Germinal center (tissue), 1 donor: ENCODE results near the gene CARHSP1.
A peak's percentile ranks its signal among the peaks of the same experiment; 100 is the strongest.
"Not testable (repeated sequence)": the region's sequence is repeated elsewhere in the genome, so short reads cannot be mapped to it uniquely, and the experiment has no call there.

Source experiments
- DNase-seq: peaks from one replicate; pipeline ENCODE4 v3.0.0; 2012; ENCODE audit warnings: mixed read lengths, low spot score

Gene CARHSP1

DNA sequence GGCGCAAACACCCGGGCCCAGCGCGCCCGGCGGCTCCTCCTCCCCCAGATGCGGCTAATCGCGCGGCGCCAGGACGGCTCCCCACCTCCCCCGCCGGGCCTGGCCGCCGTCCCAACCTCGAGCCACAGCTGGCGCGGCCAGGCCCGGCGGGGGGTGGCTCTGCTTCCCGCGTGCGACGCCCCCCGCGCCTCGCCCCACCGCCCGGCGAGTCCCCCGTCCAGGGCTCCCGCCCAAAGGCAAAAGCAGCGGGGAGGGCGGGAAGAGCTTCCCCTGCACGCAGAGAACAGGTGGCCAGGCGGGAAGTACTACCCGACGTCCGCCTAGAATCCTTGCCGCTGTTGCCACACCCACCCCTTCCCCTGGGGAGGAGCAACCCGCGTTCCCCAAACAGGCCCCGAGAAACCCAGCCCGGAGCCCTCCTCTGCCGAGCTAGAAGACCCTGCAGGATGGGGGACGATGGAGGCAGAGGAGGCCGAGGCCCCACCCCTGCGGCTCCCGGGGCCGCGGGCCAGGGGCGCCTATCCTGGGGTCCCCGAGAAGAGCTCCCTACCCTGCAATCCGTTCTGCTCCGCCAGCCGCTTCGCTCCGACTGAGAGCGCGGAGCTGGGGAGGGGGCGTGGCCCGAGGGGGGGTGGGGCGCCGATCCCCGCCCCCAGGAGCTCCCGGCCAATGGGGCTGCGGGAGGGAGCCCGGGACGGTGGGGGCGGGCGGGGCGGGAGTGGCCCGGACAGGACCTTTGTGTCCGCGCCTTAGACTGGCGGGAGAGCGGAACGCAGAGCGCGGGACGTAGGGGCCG is at the start of gene CARHSP1:
Gene CARHSP1, minus strand, starts transcription at position 591 of the 796 bp plus-strand sequence. CDS start 9,678 bp downstream, outside the sequence.
- DNase-seq = peak; percentile 97

DNA sequence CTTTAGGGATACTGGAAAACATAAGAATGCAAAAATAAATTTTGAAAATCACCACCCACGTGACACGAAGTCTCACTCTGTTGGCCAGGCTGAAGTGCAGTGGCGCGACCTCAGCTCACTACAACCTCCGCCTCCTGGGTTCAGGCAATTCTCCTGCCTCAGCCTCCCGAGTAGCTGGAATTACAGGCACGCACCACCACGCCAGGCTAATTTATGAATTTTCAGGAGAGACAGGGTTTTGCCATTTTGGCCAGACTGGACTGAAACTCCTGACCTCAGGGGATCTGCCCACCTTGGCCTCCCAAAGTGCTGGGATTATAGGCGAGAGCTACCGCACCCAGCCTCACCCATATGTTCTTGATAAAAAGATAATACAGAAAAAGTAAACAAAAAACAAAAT is 48.5 kb upstream of the CARHSP1 start:
- not testable (repeated sequence) for DNase-seq

DNA sequence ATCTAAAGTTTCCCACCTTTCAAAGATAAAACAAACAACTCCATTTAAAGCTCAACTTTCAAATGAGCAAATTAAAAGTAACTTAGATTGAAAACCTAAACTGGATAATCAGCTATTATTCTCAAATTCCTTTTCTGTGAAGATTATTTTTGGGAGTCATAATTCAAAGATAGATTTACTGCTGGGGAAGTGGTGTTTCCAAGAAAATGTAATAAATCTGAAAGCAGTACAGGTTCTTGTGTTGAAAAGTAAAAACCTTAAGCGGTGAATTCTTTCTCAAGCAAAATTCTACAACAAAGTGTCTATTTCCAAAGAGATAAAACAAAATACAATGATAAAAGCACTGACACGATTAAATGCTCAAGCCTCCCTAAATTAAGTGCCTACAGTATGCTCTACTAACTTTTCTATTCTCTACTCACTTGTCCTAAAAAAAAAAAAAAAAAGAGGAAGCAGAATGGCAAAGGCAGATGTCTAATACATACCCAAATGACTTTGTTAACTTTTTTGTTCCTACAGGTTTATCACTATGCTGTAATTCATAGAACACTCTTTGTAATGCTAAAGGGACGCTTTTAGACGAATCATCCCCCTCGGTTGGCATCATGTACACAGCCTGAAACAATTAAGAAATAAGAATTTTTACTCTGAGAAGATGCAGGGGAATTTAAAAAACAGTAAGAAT is 47.9 kb upstream of the CARHSP1 start:
- DNase-seq = peak; percentile 27

DNA sequence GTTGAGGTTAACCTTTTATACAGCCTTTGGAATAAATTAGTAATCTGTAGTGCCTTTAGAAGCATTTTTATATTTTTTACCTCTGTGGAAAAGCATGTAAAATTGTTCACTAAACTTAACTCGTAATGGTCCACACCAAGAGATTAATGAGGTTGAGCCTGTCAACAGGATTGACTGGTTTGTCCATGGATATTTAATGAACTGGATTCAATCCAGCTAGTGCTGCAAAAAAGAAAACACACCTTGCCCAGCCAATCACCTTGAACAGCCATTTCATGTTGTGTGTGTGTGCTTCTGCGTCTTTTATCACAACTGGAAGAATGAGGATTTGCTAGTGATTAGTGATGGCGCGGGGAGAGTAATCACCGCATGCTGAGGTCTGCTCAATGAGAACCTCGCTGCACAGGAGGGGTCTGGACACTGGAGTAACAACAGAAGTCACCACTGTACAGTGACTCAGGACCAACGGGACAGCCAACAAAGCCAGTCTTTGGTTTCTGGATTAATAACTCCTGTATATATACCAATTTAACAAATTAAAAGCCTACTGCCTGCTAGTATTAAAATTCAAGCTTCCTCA is 47.0 kb upstream of the CARHSP1 start:
- DNase-seq = no peak

DNA sequence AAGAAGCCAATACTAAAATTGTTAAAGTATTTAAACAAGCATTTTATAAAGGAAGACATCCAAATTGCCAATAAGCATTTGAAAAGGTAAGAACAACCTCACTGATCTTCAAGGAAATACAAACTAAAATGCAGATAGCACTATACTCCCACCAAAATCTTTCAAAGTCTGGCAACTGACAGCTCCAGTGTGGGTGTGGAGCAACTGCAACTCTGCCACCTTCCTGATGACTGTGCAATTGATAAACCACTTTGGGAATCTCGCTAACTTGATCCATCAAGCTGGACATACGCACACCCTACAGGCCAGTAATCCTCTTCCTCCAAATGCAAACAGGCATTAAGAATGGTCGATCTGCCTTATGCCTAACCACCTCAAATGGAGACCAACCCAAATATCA is 45.3 kb upstream of the CARHSP1 start:
- no peak for DNase-seq

DNA sequence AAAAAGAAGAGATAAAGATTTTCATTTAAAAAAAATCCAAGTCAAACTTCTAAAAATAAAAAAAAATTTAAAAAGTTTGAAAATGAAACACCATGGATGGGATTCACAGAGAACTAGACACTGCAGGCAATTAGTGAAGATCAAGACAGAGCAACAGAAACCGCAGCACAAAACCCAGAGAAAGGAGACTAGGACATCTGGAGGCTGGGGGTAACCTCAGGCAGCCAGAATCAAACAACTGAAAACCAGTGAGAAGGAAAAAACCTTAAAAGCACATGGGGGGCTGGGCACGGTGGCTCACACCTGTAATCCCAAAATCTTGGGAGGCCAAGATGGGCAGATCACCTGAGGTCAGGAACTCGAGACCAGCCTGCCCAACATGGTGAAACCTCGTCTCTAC is 44.0 kb upstream of the CARHSP1 start:
- no peak for DNase-seq

DNA sequence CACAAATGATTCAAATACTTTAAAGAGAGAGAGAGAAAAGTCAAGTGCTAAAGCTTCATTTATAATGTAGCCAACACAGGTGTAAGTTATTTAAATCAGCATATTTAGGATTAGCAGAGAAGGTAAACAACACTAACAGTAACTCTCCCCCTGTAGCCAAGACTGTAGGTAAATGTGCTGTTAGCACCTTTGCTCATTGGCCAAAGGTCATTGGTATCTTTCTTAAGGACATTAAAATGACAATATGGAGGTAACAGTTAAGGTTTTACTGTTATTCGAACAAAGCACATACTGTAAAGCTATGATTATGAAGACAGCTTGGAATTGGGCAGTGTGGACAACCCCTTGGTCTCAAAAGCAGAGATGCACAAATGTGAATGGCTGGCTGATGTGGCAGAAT is 42.0 kb upstream of the CARHSP1 start:
- DNase-seq = no peak

DNA sequence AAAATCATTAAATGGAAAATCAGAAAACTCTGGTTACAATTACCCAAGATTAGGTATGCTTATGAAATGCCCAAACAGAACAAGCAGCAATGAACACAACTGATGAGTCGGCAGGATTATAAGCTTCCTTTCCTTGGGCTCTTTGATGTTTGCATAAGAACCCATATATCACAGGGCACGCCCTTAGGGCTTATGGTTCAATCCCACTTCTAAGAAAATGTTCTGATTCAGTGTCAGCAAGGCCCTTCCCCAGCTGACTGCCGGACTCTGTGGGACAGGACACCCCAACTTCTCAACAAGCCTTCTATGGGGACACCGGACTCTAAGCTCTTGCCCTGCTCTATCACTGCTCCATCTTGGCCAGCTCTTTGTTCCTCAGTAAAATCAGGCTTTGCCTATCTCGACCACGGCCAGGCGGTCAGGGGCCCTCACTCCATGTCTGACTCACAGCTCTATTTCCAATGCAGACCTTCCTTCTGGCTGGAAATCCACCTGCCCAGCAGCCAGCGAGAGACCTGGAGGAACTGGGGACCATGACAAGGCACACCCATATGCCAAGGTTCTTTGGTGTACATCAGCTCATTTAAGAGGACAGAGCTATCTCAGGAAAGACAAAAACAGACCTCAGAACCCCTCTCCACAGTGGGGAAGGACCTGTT is 40.1 kb upstream of the CARHSP1 start:
- no peak for DNase-seq

DNA sequence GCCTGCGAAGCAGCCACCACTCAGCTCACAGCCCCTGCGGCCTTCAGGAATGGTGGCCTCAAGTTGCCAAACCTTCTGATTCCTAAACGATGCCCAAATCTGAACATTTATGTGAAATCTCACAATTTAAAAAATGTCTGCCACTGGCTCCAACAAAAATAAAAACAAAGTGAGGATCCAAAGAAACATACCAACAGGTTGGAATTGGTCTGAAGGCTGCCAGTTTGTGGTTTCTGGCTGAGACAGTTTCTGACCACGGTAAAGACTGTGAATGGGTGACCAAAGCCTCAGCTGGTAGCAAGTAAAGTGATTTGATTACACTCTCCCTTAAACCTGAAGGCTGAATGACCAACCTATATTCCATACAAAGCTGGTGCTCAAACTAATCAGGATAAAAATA is 38.3 kb upstream of the CARHSP1 start:
- no peak for DNase-seq

DNA sequence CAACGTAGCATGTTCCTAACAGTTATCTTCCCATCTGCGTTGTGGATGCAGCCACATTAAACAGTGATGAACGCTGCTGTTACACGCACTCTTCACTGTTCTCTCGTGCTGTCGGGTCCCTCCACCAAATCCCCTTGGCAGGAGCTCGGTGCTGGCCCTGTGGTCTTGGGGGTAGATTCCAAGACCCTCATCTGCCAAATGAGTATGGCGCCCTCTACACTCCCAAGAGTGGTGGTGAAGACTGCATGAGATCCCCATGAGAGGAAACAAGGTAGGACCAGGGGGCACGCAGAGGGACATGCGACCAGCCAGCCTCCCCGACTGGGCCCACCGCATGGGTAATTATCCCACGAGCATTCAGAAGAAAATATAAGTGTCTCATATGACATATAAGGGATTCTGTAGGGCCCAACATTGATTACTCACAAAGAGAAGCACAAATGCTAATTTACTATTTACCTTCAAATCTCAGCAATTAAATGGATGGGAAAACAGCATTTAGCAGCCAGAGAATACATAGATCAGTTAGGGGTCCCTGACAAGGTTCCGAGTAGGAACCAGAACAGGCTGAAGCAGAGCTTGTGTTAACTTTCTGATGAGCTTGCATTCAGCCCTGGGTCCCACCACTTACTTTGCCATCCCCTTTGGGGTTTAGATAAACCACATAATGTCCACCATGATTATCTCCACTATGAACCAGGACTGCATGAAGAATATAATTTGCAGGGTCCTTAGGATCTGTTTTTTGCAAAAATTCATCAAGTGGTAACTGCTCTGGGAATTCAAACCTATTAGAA is 37.2 kb upstream of the CARHSP1 start:
- DNase-seq = no peak

DNA sequence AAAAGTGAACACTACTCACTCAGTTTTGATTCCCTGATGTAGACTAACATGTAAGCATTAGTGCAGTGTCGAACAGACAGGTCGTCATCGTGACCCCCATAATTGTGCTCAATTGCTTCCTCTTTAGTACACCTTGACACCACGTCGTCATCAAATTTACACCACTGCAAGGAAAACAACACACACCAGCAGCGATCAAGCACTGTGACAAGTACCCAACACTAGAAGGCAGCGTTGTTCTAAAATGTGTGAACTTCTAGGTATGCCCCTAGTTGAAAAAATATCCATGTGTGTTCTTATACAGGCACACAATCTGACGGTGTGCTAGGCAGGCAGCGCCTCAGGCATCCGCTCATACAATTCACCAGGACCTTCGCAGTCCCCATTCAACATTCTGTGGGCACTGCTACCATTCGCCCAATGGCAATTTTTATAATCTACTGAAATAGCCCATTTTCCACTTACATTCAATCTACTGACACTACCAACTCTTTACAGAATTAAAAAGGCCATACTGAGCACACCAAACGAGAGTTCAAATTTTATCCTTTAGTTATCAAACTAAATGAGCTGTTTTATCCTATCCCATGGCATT is 36.5 kb upstream of the CARHSP1 start:
- no peak for DNase-seq

DNA sequence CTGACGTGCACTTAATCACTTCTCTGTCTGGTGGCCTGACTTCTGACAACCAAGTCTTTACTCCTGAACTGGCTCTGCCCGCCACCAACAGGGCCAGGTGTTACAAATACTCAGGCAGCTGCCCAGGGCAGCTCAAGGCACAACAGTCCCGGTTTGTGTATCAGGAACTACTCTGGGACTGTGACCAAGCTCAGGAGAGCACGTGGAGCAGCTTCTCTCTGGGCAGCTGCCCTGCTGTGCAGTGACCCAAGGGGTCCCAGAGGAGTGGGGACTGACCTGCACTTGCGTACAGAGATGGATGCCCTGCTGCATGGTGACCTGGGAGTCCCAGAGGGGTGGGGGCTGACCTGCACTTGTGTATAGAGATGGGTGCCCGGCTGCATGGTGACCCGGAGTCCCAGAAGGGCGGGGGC is 35.2 kb upstream of the CARHSP1 start:
- no peak for DNase-seq

DNA sequence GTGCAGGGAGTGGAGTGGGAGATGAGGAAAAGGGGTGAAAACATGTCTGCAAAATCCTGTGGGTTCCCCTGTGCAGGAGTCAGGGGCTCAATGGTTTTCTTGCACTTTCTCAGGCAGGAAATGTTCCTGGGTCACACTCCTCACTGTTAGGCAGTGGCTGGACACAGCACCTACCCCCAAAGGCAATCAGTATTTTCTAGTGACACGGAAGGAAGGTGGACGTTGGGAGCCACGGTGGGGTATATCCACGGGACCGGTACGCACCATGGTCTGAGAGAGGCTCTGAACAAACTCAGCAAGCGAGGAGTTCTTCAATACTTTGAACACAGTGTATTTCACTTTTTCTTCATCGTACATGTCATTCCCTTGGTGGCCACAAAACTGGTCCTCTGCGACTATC is 34.2 kb upstream of the CARHSP1 start:
- no peak for DNase-seq

DNA sequence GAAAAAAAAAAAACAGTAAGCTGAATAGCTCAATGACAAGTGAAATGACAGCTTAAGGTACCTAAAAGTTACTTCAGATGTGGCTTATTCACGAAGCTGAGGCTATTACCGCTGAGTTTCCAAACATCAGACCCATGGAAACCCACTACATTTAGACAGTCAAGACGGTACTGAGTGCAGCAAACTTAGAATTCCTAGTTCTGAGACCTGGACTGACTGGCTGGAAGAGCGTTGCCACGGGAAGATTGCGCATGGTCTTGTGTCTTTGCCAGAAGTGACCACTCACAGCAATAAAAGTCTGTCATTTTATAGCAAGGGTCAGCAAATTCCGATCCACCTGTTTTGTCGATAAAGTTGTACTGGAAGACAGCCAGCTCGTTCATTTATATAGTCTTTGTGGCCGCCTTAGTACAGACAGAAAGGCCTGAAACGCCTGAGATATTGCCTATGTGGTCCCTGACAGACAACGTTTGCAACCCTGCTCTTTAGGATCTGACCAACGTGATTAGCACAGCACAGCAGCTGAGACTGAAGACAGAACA is 32.6 kb upstream of the CARHSP1 start:
- no peak for DNase-seq

DNA sequence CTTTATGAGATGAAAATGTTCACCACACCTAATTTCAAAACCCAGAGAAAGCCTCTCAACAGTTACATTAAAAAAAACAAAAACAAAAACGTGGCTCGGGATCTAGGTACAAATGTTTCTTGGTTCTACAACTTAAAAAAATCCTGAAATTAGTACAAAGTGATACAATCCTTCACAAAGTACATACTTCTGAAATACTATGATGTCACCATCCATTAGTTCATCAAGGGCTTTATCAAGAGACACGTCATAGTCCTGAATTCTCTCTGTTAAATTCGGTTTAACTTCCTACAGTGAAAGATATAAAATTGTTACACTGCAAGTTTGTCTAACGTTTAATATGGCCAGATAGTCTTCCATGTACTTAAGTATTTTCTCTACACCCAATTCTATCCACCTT is 31.5 kb upstream of the CARHSP1 start:
- DNase-seq = no peak

DNA sequence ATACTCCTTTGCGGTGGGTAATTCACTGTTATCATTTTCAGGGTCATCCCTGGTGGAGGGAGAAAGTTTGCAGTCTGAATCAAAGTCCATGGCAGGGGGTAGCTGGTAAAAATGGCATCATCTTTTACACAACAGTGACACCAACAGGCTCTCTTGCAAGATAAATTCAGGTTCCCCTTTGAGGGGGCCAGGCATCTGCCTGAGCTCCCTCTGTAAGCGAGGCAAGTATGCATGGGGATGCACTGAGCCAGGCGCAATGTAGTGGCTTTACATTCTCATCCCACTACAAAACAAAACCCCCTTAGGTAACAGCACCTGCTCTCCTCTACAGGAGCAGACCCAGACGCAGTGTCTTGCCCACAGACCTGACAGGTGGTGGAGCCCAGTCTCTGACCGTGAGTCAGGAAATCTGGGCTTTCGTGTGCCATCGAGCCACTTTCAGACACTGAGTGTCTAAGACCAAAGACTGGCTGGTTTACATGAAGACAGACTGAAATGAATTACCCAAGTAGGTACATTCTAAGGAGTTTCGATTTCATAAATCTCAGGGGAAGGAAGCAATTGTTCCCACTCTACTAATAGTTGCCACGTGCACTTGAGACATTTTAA is 31.0 kb upstream of the CARHSP1 start:
- no peak for DNase-seq

DNA sequence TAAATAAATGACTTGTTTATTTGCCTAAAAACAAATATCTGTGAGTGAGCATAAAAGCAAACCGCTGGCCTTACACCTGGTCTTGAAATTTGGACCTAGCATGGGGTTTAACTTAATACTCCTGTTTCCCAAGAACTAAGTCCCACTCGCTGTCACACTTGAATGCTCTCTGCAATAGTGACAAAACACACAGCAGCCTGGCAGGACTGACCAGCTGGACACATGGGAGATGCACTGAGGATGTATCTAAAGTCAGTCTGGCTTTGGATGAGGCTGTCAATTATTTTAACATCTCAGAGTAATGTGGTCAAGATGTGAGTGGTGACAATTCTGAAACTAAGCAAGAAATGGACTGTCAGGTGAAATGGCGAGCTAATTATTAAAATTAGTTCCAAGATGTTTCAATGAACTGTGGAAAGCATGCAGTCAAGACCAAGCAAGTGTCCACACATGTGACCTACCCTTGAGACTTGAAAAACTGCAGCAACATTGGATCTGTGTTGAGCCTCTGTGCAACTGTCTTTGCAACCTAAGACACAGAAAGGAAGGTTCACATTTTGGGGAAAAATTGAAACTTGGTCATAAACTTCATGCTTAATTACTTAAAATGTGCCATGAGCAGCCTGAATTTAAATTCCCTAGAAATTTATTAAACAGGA is 30.0 kb upstream of the CARHSP1 start:
- no peak for DNase-seq

DNA sequence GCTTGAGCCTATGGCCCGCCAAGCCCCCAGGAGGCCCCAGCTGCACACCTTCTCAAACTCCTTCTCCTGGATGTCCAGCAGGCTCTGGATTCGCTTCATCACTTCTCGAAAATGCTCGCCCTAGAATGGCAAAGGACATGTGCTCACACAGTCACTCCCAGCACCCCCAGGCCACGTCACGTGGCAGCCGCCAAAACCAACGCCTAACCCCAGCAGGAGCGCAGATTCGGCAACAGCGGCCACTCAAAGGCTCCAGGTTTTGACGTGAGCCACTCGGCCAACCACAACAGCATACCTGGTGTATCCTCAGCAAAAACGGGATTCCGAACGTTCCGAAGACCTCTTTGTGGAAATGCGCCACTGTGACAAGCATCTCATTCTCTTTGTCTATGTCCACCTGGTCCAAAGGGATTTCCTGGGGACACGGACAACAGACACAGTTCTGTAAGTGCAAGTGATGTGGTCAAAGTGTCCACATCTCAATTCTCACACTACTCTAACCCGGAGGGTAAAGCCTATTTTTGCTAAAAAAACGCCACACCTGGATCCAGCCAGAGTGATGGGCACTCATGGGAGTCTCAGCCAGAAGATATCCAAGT is 26.0 kb upstream of the CARHSP1 start:
- no peak for DNase-seq

DNA sequence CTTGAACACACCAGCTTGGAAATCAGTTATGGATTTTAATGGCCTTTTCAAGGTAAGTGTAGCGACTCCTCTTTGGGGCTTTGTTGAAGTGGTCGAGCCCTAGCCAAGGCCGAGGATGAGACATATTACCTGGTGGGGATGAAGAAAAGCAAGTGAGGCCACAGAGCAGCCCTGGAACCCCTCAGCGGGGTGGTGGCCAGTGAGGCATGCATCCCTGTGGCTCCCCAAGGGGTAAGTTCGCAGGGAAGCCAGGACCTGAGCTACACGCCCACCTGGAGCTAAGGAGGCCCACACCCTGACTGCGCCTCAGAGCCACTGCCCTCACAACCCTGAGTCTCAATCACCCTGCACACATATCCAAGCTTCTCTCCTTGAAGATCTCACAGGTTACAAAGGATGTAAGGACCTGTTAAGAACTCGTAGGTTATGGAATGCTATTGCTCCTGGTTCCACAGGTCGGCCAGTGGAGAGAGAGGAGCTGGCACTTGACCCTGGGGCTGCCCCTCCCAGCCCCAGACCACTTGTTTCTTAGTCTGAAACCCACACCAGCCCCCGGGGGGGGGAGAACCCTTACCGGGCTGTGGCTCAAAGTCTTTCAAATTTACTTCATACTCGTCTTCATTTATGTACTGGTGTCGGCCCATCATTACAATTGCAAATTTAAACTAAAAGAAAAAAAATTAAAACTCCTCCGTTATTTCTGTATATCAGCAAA is 25.3 kb upstream of the CARHSP1 start:
- DNase-seq = no peak
